Amniotic epithelial cell (primary cell): ENCODE results near the gene RTKN.

Experiments used
- DNase-seq: peaks from one replicate; pipeline ENCODE4 v3.0.0-alpha.2; 2010; ENCODE audit warnings: low read depth

RTKN gene

DNA sequence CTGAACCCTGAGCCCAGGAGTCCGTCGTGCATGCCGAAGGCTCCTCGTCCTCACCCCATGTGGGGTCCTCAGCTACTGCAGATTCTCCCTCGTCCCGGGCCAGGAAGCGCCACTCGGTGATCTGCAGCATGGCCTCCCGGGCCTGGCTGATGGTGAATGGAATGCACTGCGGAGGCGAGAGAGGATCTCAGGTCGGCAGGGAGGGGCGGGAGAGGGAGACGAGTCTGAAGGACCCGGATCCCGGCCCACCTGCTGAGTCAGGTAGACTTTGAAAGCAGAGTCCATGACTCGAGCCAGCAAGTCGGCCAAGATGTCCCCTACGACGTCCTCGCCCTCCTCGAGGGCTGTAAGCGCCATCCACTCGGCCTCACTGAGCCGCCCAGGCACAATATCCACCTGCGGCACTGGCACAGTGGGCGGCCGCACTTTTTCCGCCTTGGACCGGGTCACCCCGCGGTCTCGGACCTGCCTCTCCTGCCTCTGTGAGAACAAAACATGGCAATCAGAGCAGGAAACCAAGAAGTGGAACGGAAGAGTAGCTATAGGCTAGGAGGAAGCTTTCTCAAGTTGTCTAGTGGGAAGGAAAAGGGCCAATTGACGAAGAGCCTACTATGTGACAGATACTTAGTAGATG is 25.9 kb downstream of the RTKN start:
- DNase-seq, result no peak

- peak; percentile 43 for DNase-seq
Observed at GRCh38 chr2:74414881-74415761, 26.6 kb downstream of the RTKN start.

DNA sequence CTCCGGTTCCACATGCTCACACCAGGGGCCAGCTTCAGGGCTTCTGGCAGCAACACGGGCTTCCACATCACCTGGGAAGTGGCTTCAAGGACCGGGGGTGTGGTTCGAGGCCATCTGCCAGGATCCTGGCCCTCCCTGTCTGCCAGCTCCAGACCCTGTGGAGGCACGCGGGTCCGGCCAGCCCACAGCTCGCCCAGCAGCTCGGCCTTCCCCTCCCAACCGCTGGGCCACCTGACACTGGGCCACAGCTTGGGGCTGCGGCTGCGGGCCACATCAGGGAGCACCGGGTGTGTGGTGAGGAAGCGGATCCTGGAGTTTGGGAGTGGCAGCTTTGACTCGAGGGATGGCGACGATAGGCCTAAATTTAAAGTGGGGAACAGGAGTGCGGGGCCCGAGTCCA is 27.3 kb downstream of the RTKN start:
- no peak for DNase-seq

DNA sequence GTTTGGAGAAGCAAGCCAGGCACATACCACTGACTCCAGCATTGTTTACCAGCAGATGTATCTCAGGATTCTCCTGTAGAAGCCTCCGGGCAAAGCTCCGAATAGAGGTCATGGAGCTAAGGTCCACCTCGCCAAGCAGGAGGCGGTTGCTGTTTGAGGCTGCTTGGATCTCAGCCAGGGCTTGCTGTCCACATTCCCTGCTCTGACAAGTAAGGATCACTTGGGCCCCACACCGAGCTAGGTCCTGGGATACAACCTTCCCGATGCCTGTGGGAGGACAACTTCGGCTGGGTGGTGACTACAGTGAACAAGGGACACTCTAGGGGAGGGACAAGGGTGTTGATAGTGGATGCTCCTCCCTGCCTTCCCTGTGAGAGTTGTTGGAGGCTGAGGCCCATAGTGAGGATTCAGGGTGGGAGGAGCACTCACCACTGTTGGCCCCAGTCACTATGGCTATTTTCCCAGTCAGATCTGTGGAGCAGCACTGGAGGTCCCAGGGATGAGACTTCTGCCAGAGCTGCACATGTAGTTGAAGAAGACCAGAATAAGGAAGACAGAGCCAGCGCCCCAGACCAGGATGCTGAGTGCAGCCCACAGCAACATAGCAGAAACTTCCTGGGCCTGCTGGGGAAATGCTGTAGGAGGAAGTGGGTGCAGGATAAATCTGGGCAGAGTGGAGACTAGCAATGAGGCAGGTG is 28.6 kb downstream of the RTKN start:
- DNase-seq, result no peak

- no peak for DNase-seq
Observed at GRCh38 chr2:74407682-74408081, 34.1 kb downstream of the RTKN start.

GRCh38 chr2:74406035-74406434 is 35.7 kb downstream of the RTKN start:
- DNase-seq, result no peak

- DNase-seq, result no peak
Observed at GRCh38 chr2:74401891-74402290, 39.8 kb downstream of the RTKN start.

GRCh38 chr2:74399785-74400184 is 42.0 kb downstream of the RTKN start:
- peak; percentile 21 for DNase-seq

GRCh38 chr2:74396149-74396548 is 45.6 kb downstream of the RTKN start:
- no peak for DNase-seq

- DNase-seq, result no peak
Observed at GRCh38 chr2:74393525-74393924, 48.2 kb downstream of the RTKN start.

GRCh38 chr2:74392449-74392743 is 49.3 kb downstream of the RTKN start:
- no peak for DNase-seq

- DNase-seq, result peak; percentile 77
Observed at GRCh38 chr2:74391580-74392448, 49.9 kb downstream of the RTKN start.

DNA sequence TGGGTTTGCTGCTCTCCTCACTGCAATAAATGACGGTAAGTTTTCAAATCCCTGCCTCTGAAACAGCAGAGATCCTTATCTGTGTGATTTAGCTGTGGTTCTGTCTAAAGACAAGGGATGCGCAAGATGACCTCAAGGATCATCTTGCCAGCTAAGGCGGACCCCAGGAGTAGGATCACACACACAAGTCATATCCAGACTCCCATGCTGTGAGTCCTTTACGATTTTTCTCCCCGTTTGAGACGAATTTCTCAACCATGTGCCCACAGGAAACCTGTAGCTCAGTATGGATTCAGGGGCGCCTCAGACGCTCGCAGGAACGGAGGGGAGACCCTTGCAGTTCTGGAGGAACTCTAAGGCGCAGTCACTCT is 50.5 kb downstream of the RTKN start:
- DNase-seq, result peak; percentile 67

DNA sequence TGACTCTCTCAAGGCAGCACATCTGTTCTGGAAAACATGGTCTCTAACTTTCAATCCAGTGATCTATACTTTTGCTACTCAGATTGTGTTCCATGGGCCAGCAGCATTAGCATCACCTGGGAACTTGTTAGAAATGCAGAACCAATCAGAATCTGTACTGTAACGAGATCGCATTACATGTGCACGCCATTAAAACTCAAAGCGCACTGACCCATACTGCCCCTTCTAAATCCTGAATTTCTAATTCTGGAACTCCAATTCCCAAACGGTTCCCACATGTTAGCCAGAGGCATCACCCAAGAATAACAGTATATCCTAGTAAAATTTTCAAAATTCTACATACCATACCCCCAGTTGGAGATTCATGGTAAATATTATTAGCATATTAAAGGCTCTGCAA is 51.1 kb downstream of the RTKN start:
- no peak for DNase-seq

GRCh38 chr2:74387346-74387745 is 54.4 kb downstream of the RTKN start:
- DNase-seq, result peak; percentile 21

DNA sequence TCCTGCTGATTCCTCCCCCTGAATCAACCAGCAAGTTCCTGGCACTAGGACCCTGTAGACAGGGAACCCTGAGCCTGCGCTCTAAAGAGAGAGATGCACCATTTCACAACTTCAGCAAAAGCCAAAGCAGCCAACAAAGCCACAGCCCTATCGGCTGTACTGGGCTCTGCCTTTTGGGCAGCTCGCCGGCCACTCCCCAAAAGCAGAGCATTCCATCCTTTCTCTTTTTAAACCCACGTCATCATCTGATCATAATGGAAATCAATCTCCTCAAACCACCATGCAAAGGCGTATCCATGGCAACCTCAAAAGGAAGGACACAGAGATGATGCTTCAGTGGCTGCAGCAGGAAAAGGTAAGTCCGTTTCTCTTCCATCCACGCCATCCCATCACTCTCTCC is 56.3 kb downstream of the RTKN start:
- peak; percentile 38 for DNase-seq

DNA sequence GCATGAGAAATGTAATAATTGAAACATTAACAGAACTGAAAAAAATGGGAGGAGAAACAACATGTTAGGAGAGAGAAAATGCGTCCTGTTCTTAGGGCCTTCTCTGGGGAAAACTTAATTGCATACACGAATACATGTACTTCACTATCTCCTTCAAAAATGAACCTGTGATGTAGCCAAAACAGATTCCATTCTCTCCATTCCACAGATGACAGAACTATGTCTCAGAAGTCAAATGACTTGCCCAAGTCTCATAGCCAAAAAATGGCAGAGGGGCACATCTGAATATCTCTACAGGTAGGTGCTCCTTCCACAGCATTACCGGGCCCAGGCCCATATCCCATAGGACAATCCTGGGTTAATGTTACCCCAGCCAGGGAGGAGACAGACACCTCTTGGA is 57.7 kb downstream of the RTKN start:
- no peak for DNase-seq

DNA sequence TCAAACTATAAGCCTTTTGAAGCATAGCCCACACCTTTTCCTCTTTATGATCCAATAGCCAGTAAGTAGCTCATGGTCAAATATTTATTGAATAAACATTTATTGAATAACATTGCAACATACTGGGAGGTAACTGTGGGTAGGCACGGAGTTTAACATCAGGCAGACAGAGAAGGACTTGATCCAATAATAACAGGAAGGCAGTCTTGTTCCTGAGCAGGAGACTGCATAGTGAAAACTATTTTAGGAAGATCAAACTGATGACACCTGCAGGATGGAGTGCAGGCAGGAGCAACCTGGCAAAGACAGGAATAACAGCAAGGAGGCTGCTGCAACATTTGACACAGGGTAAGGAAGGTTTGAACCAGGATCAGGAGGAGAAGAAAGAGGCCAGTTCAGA is 58.5 kb downstream of the RTKN start:
- DNase-seq, result no peak

GRCh38 chr2:74381751-74382150 is 60.0 kb downstream of the RTKN start:
- DNase-seq, result no peak

DNA sequence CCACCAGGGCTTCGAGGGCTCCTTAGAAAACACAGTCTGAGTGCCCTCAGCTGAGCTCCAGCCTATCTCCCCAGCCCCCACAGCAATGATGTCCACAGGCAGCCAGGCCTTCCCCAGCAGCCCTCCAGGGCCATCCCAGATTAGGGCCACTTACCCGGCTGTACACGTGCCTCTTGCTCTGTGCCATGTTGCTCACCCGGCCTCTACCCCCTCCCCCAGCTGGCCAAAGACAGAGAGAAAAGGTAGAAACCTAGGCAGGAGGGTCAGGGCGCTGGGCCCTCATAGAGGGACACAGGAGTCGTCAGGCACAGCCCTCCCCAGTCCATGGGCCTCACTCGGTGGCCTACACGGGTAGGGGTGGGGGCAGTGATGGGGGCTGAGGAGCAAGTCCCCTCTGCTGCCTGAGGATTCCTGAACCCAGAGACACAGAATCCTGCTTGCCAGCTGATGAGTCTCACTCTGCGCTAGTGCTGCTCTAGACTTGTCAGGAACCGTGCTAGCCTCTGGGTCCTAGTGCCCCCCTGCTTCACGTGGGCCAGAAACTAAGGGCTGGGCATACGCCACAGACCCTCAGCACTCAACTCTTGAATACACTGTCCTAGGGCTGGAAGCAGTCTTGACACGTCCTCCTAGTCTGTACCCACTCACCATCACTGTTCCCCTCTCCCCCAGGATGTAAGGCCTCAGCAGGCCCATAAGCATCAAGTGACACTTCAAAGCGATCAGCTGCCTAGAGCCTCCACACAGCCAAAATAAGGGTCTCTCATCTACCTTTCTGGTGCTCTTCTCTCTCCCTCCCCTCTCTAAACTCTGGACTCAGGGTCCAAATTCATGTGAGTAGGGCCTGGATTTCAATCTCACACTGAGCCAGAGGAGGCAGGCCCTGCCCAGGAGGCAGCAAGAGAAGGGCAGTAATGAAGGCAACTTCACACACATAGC is 61.6 kb downstream of the RTKN start, which contains the start of gene DCTN1:
Gene DCTN1 (minus strand): TSS at position 461 of the 939 bp plus-strand sequence. CDS start 274 bp downstream, at position 187.
- peak; percentile 70 for DNase-seq

DNA sequence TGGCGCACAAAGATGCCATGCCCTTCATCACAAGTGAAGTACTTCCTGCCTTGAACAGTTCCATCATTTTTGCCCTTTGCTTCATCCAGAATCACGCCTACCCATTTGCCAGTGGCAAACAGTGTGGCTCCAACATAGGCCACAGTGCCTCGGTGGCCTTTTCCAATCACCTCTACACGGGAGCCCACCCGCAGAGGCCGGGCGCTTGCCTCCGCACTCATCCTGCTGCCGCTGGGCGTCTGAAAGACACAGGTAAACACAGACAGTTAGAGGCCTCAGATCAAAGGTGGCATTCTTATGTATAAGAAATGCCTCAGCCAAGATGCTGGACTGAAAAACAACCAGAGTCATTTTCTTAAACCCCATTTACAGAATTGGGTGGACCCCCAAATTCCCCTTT is 63.7 kb downstream of the RTKN start:
- DNase-seq, result no peak
